ENCODE data around the gene ACTL6A. TPM values are rescaled to one million over a fixed set of nuclear protein-coding genes. Genes with fewer than 3 reads are reported as not detected.

Gene ACTL6A
- total and polyA plus RNA-seq, 3 donors from 2014 or later, result 68.4 to 143 (median 84.4) TPM

DNA sequence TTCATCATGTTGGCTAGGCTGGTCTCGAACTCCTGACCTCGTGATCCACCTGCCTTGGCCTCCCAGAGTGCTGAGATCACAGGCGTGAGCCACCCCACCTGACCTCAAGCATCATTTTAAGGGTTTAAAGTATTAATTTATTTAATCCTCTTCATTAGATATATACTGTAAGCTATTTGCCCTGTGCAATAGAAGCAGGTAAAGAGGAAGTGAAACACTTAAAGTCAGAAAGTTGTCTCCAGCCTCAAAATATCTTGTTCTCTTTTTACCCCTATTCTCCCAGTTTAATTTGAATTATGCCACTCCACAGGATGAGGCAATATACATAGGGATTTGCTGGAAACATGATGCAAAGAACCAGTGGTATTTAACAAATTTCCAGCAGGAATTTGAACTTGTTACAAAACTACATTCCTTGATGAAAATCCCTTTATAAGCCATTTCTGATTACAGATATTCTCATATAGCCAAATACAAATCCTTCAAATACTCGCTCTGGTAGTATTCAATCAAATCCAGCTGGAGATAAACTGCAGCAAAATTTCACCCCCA is 43.9 kb downstream of the ACTL6A start:
- Histone ChIP-seq H3K36me3 (ENCODE audit: low read depth, missing control alignments) (no peaks in the 10 kb centered on the region), H3K27me3 (no peaks in the 10 kb centered on the region), H3K4me1 (peaks cover 7% of the 10 kb centered on the region), H3K4me3 (no peak overlapping the region), H3K9me3 (no peaks in the 10 kb centered on the region), H3K27ac (no peak overlapping the region)
- DNase-seq, result no peak
- TF ChIP-seq CTCF (IDR thresholded peaks at IDR 0.05), result no peak
- no peak for TF ChIP-seq POLR2A (IDR thresholded peaks at IDR 0.05)
- intact Hi-C loops (cut with DNase I; ENCODE audit: low total_unique reads), result no loop called here
- 86 to 88% methylated on average over 4 of the region's 4 CpGs for WGBS, 2 donors

DNA sequence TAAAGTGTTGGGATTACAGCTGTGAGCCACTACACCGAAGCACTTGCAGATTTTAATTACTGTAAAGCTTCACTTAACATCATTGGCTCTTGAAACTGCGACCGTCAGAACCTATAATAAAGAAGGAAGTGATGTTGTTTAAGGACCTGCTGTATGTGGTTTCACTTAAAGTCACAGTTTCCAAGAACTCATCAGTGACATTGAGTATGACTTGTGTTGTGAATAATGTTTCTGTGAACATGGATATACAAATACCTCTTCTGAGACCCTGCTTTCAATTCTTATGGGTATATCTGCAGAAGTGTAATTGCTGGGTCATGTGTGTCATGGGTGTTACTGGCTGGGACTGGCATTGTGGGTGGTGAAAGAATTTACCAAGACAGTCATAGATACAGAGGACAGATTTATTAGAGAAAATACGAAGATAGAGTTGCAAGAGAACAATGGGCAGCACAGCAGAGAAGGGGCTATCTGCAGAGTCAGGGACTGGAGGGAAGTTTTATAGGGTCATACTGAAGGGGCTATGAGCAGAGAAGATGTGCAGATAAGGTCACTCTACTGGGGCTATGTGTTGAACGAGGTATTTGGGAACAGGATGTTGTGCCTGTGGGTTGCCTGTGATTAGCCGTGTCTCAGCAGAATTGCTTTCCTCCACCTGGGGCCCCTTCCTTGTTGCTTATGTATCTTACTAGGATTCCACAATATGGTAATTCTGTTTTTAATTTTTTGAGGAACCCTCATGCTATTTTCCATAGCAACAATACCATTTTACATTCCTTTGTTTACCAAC is 46.4 kb downstream of the ACTL6A start:
- Histone ChIP-seq H3K27me3 (no peaks in the 10 kb centered on the region), H3K36me3 (ENCODE audit: low read depth, missing control alignments) (no peaks in the 10 kb centered on the region), H3K4me1 (no peaks in the 10 kb centered on the region), H3K4me3 (no peak overlapping the region), H3K27ac (no peak overlapping the region), H3K9me3 (no peaks in the 10 kb centered on the region)
- intact Hi-C loops (cut with DNase I; ENCODE audit: low total_unique reads), result no loop called here
- 76 to 79% methylated on average over 6 of the region's 6 CpGs for WGBS, 2 donors
- DNase-seq, result no peak
- TF ChIP-seq CTCF (IDR thresholded peaks at IDR 0.05) (no peak), POLR2A (IDR thresholded peaks at IDR 0.05) (no peak)

GRCh38 chr3:179610066-179610465 is 47.3 kb downstream of the ACTL6A start:
- WGBS, 2 donors, result 93 to 99% methylated on average over 4 of the region's 4 CpGs
- intact Hi-C loops (cut with DNase I; ENCODE audit: low total_unique reads), result no loop called here
- no peak for TF ChIP-seq CTCF (IDR thresholded peaks at IDR 0.05)
- TF ChIP-seq POLR2A (IDR thresholded peaks at IDR 0.05), result no peak
- Histone ChIP-seq H3K4me1 (no peaks in the 10 kb centered on the region), H3K27me3 (no peaks in the 10 kb centered on the region), H3K4me3 (no peak overlapping the region), H3K9me3 (no peaks in the 10 kb centered on the region), H3K27ac (no peak overlapping the region), H3K36me3 (ENCODE audit: low read depth, missing control alignments) (no peaks in the 10 kb centered on the region)
- DNase-seq, result no peak

DNA sequence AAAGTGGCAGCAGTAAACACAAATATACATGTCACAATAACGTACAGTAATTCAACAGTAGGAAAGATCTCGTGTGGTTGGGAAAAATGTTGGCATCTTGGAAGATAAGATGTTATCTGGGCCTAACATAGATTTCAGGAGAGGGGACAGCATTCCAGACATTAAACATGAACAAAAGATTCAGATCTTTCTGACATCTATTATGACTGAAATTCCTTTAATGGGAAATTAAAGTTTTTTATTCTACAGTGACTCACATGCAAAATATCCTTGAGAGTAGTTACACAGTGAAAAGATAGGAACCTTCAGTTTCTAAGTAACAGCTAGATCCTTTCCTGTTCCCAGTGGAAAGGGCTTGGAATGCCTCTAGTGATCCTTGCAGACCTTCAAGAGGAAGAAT is 51.1 kb downstream of the ACTL6A start:
- WGBS, 2 donors, result 57 to 68% methylated on average over 2 of the region's 2 CpGs
- H3K4me1 ChIP-seq, result no peaks in the 10 kb centered on the region
- intact Hi-C loops (cut with DNase I; ENCODE audit: low total_unique reads), result no loop called here
- no peaks in the 10 kb centered on the region for H3K9me3 ChIP-seq
- no peaks in the 10 kb centered on the region for H3K27me3 ChIP-seq
- H3K27ac ChIP-seq, result no peak overlapping the region
- no peaks in the 10 kb centered on the region for H3K36me3 ChIP-seq (ENCODE audit: low read depth, missing control alignments)
- TF ChIP-seq POLR2A (IDR thresholded peaks at IDR 0.05), result no peak
- no peak for TF ChIP-seq CTCF (IDR thresholded peaks at IDR 0.05)
- H3K4me3 ChIP-seq, result no peak overlapping the region
- no peak for DNase-seq

Data from testis (tissue), 3 donors.